Measurements from ENCODE around the gene G6PD.
"Not testable (repeated sequence)": the region's sequence is repeated elsewhere in the genome, so short reads cannot be mapped to it uniquely, and the experiment has no call there.

G6PD gene

DNA sequence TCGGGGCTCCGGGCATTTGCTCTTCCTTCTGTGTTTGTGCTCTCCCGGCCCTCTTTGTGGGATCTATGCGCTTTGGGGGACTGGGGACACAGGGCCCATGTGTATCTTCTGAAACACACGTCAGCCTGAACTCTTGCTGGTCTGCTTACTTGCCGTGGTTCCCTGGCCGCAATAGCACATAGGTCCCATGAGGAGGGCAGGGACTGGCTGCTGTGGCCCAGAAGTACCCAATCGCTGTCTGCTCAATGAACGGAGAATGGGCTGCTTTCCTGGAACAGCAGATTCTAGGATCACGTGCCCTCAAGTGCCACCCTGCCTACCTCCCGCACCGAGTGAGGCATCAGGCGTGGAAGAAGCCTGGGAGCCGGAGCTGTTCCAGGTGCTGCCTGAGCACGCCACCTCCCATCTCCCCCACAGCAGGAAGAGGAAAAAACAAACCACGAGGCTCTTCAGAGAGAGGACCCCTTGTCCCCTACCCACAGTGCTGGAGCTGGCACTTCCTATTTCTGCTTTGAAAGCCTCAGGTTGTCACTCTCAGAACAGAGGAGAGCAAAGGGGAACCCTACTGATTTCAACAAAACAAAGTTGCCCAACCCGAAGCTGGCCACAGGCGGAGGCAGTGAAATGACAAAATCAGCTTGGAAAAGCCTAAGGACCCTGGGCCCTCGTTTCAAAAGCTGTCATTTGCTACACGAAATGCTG is 3.8 kb downstream of the G6PD start:
- no peak for DNase-seq

GRCh38 chrX:154541896-154542722 is 4.5 kb downstream of the G6PD start:
- no peak for DNase-seq

DNA sequence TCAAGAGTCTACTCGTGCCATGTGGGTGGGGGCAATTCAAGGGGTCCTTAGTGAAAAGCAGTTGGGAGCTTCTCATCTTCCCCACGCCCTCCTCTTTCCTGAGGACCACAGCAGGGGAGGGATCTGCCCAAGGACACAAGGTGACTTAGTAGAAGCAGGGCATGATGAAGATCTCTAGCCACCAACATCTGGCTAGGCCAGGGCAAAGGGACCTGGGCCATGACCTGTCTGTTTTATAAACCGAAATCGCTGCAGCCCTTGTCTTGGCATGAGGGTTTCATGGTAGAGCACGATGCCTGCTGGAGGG is 5.1 kb downstream of the G6PD start:
- no peak for DNase-seq

- no peak for DNase-seq
Observed at GRCh38 chrX:154540897-154541535, 5.6 kb downstream of the G6PD start.

DNA sequence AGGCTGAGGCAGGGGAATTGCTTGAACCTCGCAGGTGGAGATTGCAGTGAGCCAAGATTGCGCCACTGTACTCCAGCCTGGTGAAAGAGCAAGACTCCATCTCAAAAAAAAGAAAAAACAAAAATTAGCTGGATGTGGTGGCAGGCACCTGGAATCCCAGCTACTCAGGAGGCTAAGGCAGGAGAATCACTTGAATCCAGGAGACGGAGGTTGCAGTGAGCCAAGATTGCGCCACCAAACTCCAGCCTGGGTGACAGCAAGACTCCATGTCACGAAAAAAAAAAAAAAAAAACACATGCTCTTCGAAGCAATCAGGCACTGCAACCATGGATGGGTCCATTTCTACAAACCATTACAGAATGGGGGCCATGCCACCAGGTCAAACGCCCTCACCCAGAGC is 6.3 kb downstream of the G6PD start:
- DNase-seq, result not testable (repeated sequence)

- DNase-seq, result no peak
Observed at GRCh38 chrX:154539077-154539476, 7.6 kb downstream of the G6PD start.

DNA sequence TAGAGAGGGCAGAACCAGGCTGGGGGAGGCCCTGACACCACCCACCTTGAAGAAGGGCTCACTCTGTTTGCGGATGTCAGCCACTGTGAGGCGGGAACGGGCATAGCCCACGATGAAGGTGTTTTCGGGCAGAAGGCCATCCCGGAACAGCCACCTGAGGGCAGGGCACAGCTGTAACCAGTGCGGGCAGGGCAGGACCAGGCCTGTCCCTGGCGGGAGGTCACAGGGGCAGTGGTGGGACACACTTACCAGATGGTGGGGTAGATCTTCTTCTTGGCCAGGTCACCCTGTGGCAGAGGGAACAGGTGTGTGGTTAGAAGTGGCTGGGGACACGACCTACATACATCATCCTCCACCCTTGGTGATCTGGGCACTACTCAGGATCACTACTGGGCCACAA is 10.8 kb downstream of the G6PD start:
- no peak for DNase-seq

GRCh38 chrX:154534526-154535322 is 11.9 kb downstream of the G6PD start:
- DNase-seq, result no peak

DNA sequence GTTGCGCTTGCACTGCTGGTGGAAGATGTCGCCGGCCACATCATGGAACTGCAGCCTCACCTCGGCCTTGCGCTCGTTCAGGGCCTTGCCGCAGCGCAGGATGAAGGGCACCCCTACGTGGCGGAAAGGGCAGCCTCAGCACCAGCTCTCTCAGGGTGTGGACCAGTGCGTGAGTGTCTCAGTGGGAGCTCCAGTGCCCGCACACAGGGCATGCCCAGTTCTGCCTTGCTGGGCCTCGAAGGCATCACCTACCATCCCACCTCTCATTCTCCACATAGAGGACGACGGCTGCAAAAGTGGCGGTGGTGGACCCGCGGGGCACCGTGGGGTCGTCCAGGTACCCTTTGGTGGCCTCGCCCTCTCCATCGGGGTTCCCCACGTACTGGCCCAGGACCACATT is 14.0 kb downstream of the G6PD start:
- DNase-seq, result no peak

DNA sequence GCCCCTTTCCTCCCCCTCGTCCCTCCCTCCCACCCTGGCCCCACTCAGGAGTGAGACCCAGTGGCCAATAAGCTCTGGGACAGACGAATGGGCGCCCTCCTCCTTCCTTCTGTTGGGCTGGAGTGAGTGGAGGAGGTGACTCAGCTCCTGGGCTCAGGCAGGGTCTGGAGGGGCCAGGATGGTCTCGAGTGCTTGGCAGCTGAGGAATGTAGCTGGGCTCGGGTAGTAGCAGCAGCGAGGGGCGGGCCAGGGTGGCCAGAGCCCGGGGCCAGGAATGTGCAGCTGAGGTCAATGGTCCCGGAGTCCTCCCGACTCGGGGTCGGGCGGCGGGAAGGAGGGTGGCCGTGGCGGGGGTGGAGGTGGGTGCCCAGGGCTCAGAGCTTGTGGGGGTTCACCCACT is 15.0 kb downstream of the G6PD start:
- DNase-seq, result no peak

DNA sequence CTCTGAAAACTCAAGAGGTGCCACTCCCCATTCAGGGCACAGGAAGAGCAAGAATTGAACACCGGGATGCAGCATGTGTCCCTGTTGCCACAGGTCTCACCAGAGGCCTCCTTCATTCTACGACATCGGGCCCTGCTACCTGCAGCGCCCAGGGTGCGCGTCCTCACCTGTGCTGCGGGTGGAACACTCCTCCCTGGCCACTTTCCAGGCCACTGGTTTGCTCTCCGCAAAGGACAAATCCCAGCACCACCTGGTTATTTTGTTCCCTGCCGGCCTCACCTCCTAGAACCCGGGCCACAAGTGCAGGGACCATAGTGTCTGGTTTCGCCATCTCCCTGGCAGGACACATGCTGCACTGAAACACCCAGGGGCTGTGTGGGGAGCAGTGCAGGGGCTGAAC is 16.4 kb downstream of the G6PD start:
- no peak for DNase-seq

DNA sequence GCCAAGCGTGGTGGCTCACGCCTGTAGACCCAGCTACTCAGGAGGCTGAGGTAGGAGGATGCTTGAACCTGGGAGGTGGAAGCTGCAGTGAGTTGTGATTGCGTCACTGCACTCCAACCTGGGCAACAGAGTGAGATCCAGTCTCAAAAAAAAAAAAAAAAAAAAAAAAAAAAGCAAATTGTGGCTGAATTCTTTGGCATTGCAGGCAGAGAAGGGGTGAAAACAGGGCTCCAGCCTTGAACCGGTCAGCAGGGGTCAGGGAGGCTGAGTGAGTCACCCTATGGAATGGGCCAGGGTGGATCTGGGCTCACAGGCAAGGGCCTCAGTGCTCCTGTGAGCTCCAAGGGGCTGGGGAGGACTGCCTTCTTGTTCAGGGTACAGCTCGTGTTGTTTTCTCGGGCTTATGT is 17.4 kb downstream of the G6PD start:
- DNase-seq, result no peak

GRCh38 chrX:154526901-154527675 is 19.6 kb downstream of the G6PD start:
- DNase-seq, result peak; percentile 13

DNA sequence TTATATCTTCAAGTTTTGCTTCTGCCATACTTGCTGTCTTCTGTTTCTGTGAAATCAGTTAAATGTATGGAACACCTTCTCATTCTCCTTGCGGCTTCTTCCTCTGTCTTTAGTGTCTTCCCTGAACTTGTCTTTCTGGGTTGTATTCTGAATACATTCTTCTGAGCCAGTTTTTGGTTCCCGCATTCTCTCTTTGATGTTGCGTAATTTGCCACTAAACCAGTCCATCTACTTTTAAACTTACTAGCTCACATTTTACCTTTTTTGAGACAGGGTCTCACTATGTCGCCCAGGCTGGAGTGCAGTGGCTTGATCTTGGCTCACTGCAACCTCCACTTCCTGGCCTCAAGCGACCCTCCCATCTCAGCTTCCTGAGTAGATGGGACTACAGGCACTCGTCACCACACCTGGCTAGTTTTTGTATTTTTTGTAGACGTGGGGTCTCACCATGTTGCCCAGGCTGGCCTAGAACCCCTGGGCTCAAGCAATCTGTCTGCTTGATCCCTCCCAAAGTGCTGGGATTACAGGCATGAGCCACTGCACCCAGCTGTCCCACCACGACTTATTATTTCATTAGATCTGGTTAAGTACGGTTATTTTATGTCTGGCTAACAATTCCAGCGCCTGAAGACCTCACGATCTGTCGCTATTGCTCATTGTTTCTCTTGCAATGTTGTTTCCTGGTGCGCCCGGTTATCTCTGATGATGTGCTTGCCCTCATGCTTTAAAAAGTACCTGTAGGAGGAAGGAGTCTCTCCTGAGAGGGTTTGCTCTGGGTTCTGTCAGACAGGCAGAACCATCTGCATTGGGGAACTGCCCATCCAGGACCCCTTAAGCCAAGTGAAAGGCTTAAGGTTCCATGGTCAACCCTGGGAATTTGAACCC is 20.8 kb downstream of the G6PD start:
- no peak for DNase-seq

GRCh38 chrX:154519389-154519788 is 27.3 kb downstream of the G6PD start:
- no peak for DNase-seq

DNA sequence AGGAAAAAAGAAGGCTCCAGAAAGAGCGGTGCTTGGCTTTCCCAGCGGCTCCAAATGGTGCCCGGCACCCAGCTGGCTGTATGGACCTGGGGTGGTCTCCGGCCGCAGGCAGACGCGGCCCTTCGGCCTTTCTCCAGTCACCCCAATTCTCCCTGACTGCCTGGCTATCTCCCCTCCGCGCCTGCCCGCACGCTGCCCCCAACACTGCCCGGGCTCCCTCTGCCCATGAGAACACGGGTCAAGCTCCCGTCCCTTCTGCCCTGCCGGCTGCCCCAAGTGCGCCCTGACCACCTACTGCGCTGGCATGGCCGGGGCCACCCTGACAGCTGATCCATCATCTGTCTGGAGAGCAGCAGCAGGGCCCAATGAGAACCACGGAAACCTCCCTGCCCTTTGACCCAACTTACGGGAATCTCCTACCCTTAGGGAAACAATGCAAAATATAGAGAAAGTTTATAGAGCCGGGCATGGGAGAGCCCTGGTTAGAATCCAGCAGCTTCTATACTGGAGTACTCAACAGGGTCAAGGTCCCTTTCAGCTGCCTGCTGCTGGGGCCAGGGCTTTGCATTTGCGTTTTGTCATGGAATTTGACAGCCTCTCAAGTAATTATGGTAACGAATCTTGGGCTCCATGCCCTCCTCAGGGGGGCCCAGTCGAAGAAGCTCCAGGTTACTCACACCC is 29.4 kb downstream of the G6PD start:
- no peak for DNase-seq

GRCh38 chrX:154516656-154517100 is 30.0 kb downstream of the G6PD start:
- DNase-seq, result no peak

DNA sequence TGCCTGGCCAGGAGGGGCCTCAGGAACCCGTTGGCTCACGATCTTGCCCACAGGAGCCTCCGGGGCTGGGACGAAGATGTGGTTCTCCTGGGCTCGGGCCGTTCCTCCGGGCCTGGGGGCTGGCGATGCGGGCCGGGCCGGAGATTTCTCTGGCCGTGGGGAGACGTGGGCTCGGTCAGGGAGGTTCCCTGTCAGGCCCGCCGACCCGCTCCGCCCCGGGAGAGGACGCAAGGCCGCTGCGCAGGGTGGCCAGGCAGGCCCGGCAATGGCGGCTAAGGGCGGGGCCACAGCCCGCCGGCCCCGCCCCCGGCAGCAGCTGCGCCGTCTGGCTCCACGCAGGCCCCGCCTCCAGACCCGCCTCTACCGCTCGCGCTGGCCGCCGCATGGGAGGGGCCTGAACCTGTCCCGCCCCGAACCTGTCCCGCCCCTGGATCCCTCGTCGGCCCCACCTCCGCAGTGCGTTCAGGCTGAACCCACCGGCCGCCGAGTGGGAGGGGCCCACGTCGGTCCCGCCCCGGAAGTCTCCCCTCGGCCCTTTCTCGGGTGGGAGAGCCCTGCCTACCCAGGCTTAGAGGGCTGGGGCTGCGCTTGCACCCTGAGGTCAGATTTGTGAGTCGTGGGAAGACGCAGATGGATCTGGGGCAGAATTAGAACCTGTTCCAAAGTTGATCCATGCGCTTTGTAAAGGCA is 30.5 kb downstream of the G6PD start, which contains the start of gene FAM3A:
Gene FAM3A, minus strand, starts transcription at position 267 of the 690 bp plus-strand sequence. CDS start 460 bp downstream, outside the sequence.
- peak; percentile 73 for DNase-seq

DNA sequence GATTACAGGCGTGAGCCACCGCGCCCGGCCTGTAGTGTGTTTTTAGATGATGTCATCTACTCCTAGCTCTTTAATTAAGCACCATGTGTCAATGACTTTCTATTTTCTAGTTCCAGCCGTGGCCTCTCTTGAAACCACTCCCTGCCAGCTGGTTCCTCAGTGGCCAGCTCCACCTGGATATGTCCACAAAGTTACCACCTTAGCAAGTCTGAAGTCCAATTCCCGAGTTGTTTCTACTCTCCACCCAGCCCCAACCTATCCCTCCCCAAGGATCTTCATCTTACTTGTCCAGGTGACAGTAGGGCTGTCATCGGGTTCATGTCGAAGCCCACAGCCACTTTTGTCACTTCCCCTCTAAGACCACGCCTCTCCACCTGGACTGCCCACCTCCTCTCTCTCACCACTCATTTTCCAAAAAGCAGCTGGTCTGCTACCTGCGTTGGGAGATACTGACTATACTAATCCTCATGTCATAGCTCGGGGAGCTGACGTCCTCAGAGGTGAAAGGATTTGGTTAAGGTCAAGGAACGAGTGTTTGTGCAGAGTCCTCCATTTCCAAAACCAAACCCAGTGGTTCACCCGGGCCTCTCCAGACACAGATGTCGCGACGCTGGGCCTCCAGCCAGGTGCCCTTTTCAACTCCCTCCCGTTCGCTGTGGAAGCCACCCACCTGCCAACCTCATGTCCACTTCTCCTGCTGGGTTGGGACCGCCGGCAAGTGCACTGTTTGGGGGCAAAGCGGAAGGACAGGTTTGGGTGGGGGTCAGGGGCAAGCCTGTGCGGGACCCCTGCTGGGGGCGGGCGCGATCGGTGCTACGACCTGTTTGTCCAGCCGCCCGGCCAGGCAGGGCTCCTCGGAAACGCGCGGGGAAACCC is 31.3 kb downstream of the G6PD start:
- DNase-seq, result no peak
